CD4-positive, alpha-beta T cell (primary cell): ENCODE results near the gene DNAJB6. TPM values are rescaled to one million over a fixed set of nuclear protein-coding genes. Genes with fewer than 3 reads are reported as not detected.

Experiments used
- ATAC-seq: fragments of 200-7000 bp; cut with Tn5 transposase; one replicate; pipeline ENCODE4 v1.10.0; 2022; ENCODE audit warnings: mild to moderate bottlenecking; ENCODE audit not compliant: poor library complexity
- CTCF ChIA-PET: fragments of 350-600 bp; sonication (Branson Sonifier 250); formaldehyde crosslinking; loops from one replicate; lab custom pipeline; 2021; ENCODE audit warnings: antibody characterized with exemption, inconsistent platforms; lab: Charles Lee
- POLR2A ChIA-PET: fragments of 350-600 bp; sonication (Branson Sonifier 250); formaldehyde crosslinking; loops from one replicate; lab custom pipeline; 2021; ENCODE audit warnings: antibody characterized with exemption, inconsistent platforms; lab: Charles Lee
- DNase-seq, 14 experiments: peaks; one replicate each; pipeline ENCODE4 v3.0.0-alpha.2; 2013 to 2020; ENCODE audit warnings: mixed read lengths in 2 of 14
- H3K27ac ChIP-seq, 2 donors: one replicate each; pipeline versions ENCODE4 v1.5.1 to v1.7.0; 2013; ENCODE audit warnings: low read length in 2 of 2, low read depth in 1 of 2, mild to moderate bottlenecking in 1 of 2
- H3K27me3 ChIP-seq, 2 experiments: 1 replicate in 1 of 2; 2 replicates in 1 of 2; pipeline versions ENCODE4 v1.6.1 to v1.7.0; 2013; ENCODE audit warnings: low read length in 2 of 2, control low read depth in 1 of 2, mild to moderate bottlenecking in 1 of 2, moderate library complexity in 1 of 2; ENCODE audit not compliant: insufficient read depth in 2 of 2, control insufficient read depth in 1 of 2
- H3K36me3 ChIP-seq: one replicate; pipeline ENCODE4 v1.6.1; 2013; ENCODE audit warnings: low read length, control low read depth; ENCODE audit not compliant: insufficient read depth
- H3K4me1 ChIP-seq: one replicate; pipeline ENCODE4 v1.6.1; 2013; ENCODE audit warnings: low read length, control low read depth; ENCODE audit not compliant: insufficient read depth
- H3K4me3 ChIP-seq: one replicate; pipeline ENCODE4 v1.5.1; 2013; ENCODE audit warnings: mild to moderate bottlenecking, low read length, moderate library complexity
- H3K9me3 ChIP-seq, 2 experiments: 1 replicate in 1 of 2; 2 replicates in 1 of 2; pipeline versions ENCODE4 v1.6.1 to v1.7.0; 2013; ENCODE audit warnings: low read length in 2 of 2, mild to moderate bottlenecking in 2 of 2, control low read depth in 1 of 2, moderate library complexity in 1 of 2; ENCODE audit not compliant: control insufficient read depth in 1 of 2, insufficient read depth in 1 of 2
- H3K27ac Mint-ChIP-seq: one replicate; pipeline ENCODE4 v1.8.0; 2020; ENCODE audit warnings: mixed read lengths
- H3K27me3 Mint-ChIP-seq: one replicate; pipeline ENCODE4 v1.8.0; 2021; ENCODE audit warnings: mixed read lengths
- H3K36me3 Mint-ChIP-seq: one replicate; pipeline ENCODE4 v1.8.0; 2021; ENCODE audit warnings: low read depth, mixed read lengths
- H3K4me1 Mint-ChIP-seq: one replicate; pipeline ENCODE4 v1.8.0; 2021; ENCODE audit warnings: low read depth, mixed read lengths
- H3K4me3 Mint-ChIP-seq: one replicate; pipeline ENCODE4 v1.8.0; 2020; ENCODE audit warnings: mild to moderate bottlenecking, mixed read lengths
- H3K9me3 Mint-ChIP-seq: one replicate; pipeline ENCODE4 v1.8.0; 2020; ENCODE audit warnings: mixed read lengths
- intact Hi-C, 2 experiments: fragments of 100-400 bp; cut with DNase I in 1 of 2; cut with micrococcal nuclease in 1 of 2; formaldehyde crosslinking; loops; one replicate each; pipeline versions ENCODE4 v1.15.1 to v1.9.0; 2023 to 2025; cut with DNase I, micrococcal nuclease
- total RNA-seq, 174 experiments: library from RNA in 2 of 174; stranded (reverse) in 2 of 174; gene quantifications; one replicate each; pipeline ENCODE4 v1.2.3 and lab custom pipeline; 2021 to 2026
- TF ChIP-seq, protein P1 (sequence below): fragments of 200-600 bp; IDR thresholded peaks from one replicate; pipeline ENCODE4 v1.8.0; 2022; ENCODE audit warnings: antibody characterized with exemption, mild to moderate bottlenecking

The DNAJB6 gene
- total RNA-seq, 2 experiments from 2014 or later, result 232 to 242 TPM

- ChIA-PET POLR2A (interaction anchor here (0.8 kb wide), 1 partner anchor 27 kb away, joined by 3 read pairs; no protein-coding TSS in a partner anchor), CTCF (no interaction called here)
- Mint-ChIP-seq H3K27ac (no peak overlapping the region), H3K4me3 (no peak overlapping the region), H3K9me3 (no peaks in the 10 kb centered on the region), H3K27me3 (no peaks in the 10 kb centered on the region), H3K4me1 (no peaks in the 10 kb centered on the region), H3K36me3 (no peaks in the 10 kb centered on the region)
- intact Hi-C loops, result no loop called here
- ATAC-seq (no peak), DNase-seq (no peak)
- Histone ChIP-seq H3K9me3 (peaks cover 0 to 6% of the 10 kb centered on the region in 2 experiments), H3K27me3 (no peaks in the 10 kb centered on the region), H3K36me3 (no peaks in the 10 kb centered on the region), H3K4me3 (no peak overlapping the region), H3K4me1 (no peaks in the 10 kb centered on the region), H3K27ac (no peak overlapping the region)
- TF ChIP-seq, protein P1, sequence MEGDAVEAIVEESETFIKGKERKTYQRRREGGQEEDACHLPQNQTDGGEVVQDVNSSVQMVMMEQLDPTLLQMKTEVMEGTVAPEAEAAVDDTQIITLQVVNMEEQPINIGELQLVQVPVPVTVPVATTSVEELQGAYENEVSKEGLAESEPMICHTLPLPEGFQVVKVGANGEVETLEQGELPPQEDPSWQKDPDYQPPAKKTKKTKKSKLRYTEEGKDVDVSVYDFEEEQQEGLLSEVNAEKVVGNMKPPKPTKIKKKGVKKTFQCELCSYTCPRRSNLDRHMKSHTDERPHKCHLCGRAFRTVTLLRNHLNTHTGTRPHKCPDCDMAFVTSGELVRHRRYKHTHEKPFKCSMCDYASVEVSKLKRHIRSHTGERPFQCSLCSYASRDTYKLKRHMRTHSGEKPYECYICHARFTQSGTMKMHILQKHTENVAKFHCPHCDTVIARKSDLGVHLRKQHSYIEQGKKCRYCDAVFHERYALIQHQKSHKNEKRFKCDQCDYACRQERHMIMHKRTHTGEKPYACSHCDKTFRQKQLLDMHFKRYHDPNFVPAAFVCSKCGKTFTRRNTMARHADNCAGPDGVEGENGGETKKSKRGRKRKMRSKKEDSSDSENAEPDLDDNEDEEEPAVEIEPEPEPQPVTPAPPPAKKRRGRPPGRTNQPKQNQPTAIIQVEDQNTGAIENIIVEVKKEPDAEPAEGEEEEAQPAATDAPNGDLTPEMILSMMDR, result no peak
Observed at GRCh38 chr7:157444011-157444842, 107.4 kb downstream of the DNAJB6 start.

GRCh38 chr7:157444843-157445135 lies 108.0 kb downstream of the DNAJB6 start:
- H3K4me1 ChIP-seq, result no peaks in the 10 kb centered on the region
- ChIA-PET POLR2A (interaction anchor here (0.8 kb wide), 1 partner anchor 27 kb away, joined by 3 read pairs; no protein-coding TSS in a partner anchor), CTCF (no interaction called here)
- DNase-seq (no peak), ATAC-seq (no peak)
- H3K9me3 ChIP-seq, result peaks cover 0 to 6% of the 10 kb centered on the region in 2 experiments
- H3K9me3 Mint-ChIP-seq, result no peaks in the 10 kb centered on the region
- H3K4me3 ChIP-seq, result no peak overlapping the region
- no peak overlapping the region for H3K27ac ChIP-seq
- H3K27me3 ChIP-seq, result no peaks in the 10 kb centered on the region
- TF ChIP-seq, protein P1, result no peak
- H3K4me1 Mint-ChIP-seq, result no peaks in the 10 kb centered on the region
- intact Hi-C loops, result no loop called here
- no peaks in the 10 kb centered on the region for H3K36me3 Mint-ChIP-seq
- no peaks in the 10 kb centered on the region for H3K36me3 ChIP-seq
- H3K27ac Mint-ChIP-seq, result no peak overlapping the region
- H3K4me3 Mint-ChIP-seq, result no peak overlapping the region
- H3K27me3 Mint-ChIP-seq, result no peaks in the 10 kb centered on the region

DNA sequence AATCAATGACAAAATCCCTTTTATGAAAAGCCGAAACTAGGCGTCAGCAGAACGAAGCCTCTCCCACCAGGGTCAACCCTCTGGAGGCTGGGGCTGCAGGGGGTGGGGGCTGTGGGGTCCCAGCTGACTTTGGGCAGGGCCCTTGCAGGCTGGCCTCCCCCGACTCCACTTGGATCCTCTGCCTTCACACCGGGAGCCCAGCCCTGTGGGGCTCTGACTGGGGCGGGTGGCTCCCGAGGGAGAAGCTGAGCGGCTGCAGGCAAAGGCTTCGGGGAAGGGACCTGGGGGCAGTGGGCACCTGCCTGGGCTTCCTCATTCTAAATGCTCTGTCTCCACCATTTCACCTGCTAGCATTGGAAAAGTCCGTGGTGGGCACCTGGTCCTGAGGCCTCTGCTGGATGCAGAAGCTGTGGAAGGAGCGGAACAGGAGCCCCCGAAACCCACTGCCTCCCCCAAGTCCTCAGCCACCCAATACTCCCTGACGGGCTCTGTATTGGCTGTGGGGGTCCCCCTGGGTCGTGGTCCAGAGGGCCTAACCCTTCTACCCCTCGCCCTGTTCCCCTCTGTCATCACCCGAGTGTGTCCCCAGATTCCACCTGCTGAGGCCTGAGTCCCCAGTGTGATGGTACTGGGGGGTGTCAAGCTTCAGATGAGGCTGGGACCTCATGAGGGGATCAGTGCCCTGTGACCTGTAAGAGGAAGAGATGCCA lies 108.6 kb downstream of the DNAJB6 start:
- Histone ChIP-seq H3K9me3 (peaks cover 0 to 6% of the 10 kb centered on the region in 2 experiments), H3K4me3 (no peak overlapping the region), H3K4me1 (no peaks in the 10 kb centered on the region), H3K27ac (no peak overlapping the region), H3K27me3 (no peaks in the 10 kb centered on the region), H3K36me3 (no peaks in the 10 kb centered on the region)
- no peaks in the 10 kb centered on the region for H3K4me1 Mint-ChIP-seq
- no peak for DNase-seq
- no peak overlapping the region for H3K27ac Mint-ChIP-seq
- no peaks in the 10 kb centered on the region for H3K36me3 Mint-ChIP-seq
- ChIA-PET CTCF (no interaction called here), POLR2A (interaction anchor here (0.8 kb wide), 1 partner anchor 26 kb away, joined by 3 read pairs; no protein-coding TSS in a partner anchor)
- TF ChIP-seq, protein P1, result no peak
- intact Hi-C loops, result no loop called here
- no peak for ATAC-seq
- H3K4me3 Mint-ChIP-seq, result no peak overlapping the region
- H3K27me3 Mint-ChIP-seq, result no peaks in the 10 kb centered on the region
- H3K9me3 Mint-ChIP-seq, result no peaks in the 10 kb centered on the region
